Neuronal stem cell (in vitro differentiated cells): ENCODE results near the gene EVL.

Experiments
- DNase-seq: peaks from one replicate; pipeline ENCODE4 v3.0.0-alpha.2; 2013; ENCODE audit warnings: low spot score
- H2AFZ ChIP-seq: one replicate; pipeline ENCODE4 v1.6.1; 2013; ENCODE audit warnings: mild to moderate bottlenecking, low read length, inconsistent platforms
- H2AK5ac ChIP-seq: 2 replicates; pipeline ENCODE4 v1.6.1; 2013; ENCODE audit warnings: low read depth, mild to moderate bottlenecking, inconsistent platforms, low read length, moderate library complexity, mixed read lengths
- H2BK120ac ChIP-seq: 2 replicates; pipeline ENCODE4 v1.6.1; 2013; ENCODE audit warnings: low read depth, mild to moderate bottlenecking, inconsistent platforms, low read length, moderate library complexity, mixed read lengths
- H2BK12ac ChIP-seq: one replicate; pipeline ENCODE4 v1.6.1; 2013; ENCODE audit warnings: low read length, inconsistent platforms
- H2BK15ac ChIP-seq: 2 replicates; pipeline ENCODE4 v1.6.1; 2013; ENCODE audit warnings: mild to moderate bottlenecking, low read length, inconsistent platforms, mixed read lengths
- H2BK5ac ChIP-seq: one replicate; pipeline ENCODE4 v1.6.1; 2013; ENCODE audit warnings: inconsistent platforms, mild to moderate bottlenecking, low read length, moderate library complexity
- H3K14ac ChIP-seq: one replicate; pipeline ENCODE4 v1.6.1; 2013; ENCODE audit warnings: low read length, inconsistent platforms
- H3K18ac ChIP-seq: 2 replicates; pipeline ENCODE4 v1.6.1; 2013; ENCODE audit warnings: low read length, inconsistent platforms
- H3K23ac ChIP-seq: 2 replicates; pipeline ENCODE4 v1.6.1; 2013; ENCODE audit warnings: low read depth, mild to moderate bottlenecking, mixed read lengths, low read length, inconsistent platforms; ENCODE audit not compliant: poor library complexity
- H3K27ac ChIP-seq: replicated peaks from 3 replicates; pipeline ENCODE4 v1.5.1; 2013; ENCODE audit warnings: low read length, inconsistent platforms
- H3K27me3 ChIP-seq, 3 experiments: 2 replicates each; pipeline ENCODE4 v1.6.1; 2013; ENCODE audit warnings: low read length in 3 of 3, mild to moderate bottlenecking in 2 of 3, inconsistent platforms in 1 of 3, low read depth in 1 of 3, mixed read lengths in 1 of 3, moderate library complexity in 1 of 3; ENCODE audit not compliant: control insufficient read depth in 3 of 3, insufficient read depth in 3 of 3
- H3K36me3 ChIP-seq, 2 donors: replicated peaks in 1 of 2; 2 replicates each; pipeline ENCODE4 v1.6.1; 2013; ENCODE audit warnings: low read length in 2 of 2; ENCODE audit not compliant: control insufficient read depth in 2 of 2, insufficient read depth in 2 of 2
- H3K4ac ChIP-seq: 2 replicates; pipeline ENCODE4 v1.6.1; 2013; ENCODE audit warnings: inconsistent platforms, mild to moderate bottlenecking, low read length, moderate library complexity
- H3K4me1 ChIP-seq, 2 donors: 1 replicate in 1 of 2; 2 replicates in 1 of 2; pipeline ENCODE4 v1.6.1; 2013; ENCODE audit warnings: low read length in 2 of 2, low read depth in 1 of 2; ENCODE audit not compliant: control insufficient read depth in 2 of 2, insufficient read depth in 1 of 2
- H3K4me2 ChIP-seq: one replicate; pipeline ENCODE4 v1.6.1; 2013; ENCODE audit warnings: mild to moderate bottlenecking, low read length, inconsistent platforms; ENCODE audit not compliant: insufficient read depth, poor library complexity, severe bottlenecking
- H3K4me3 ChIP-seq, 2 donors: 2 replicates each; pipeline ENCODE4 v1.5.1; 2013; ENCODE audit warnings: low read length in 2 of 2, mild to moderate bottlenecking in 2 of 2, inconsistent platforms in 1 of 2, moderate library complexity in 1 of 2
- H3K79me1 ChIP-seq: one replicate; pipeline ENCODE4 v1.6.1; 2013; ENCODE audit warnings: low read depth, mild to moderate bottlenecking, inconsistent platforms, low read length, moderate library complexity
- H3K9ac ChIP-seq: one replicate; pipeline ENCODE4 v1.6.1; 2013; ENCODE audit warnings: mild to moderate bottlenecking, low read depth, low read length, inconsistent platforms; ENCODE audit not compliant: poor library complexity
- H3K9me3 ChIP-seq, 2 donors: replicated peaks in 1 of 2; 2 replicates each; pipeline versions ENCODE3 to v1.6.1; 2013; ENCODE audit warnings: low read length in 2 of 2, mild to moderate bottlenecking in 2 of 2, inconsistent platforms in 1 of 2, low read depth in 1 of 2, mixed read lengths in 1 of 2, moderate library complexity in 1 of 2; ENCODE audit not compliant: control insufficient read depth in 2 of 2, insufficient read depth in 1 of 2
- H4K8ac ChIP-seq: one replicate; pipeline ENCODE4 v1.6.1; 2013; ENCODE audit warnings: low read depth, mild to moderate bottlenecking, inconsistent platforms, low read length, moderate library complexity
- H4K91ac ChIP-seq: one replicate; pipeline ENCODE4 v1.6.1; 2013; ENCODE audit warnings: low read length, low read depth, mild to moderate bottlenecking, inconsistent platforms; ENCODE audit not compliant: poor library complexity
- WGBS, 2 donors: extraction: QIAGEN DNeasy Blood & Tissue Kit; methylation state at CpG; one replicate each; pipeline ENCODE4 v1.1.7; 2013; ENCODE audit warnings: missing lambda C conversion rate in 2 of 2, mixed read lengths in 1 of 2; ENCODE audit not compliant: insufficient read length in 2 of 2, insufficient replicate concordance in 1 of 2; ENCODE audit errors: extremely low coverage in 2 of 2; 5-methylcytosine and 5-hydroxymethylcytosine counted together

EVL gene

DNA sequence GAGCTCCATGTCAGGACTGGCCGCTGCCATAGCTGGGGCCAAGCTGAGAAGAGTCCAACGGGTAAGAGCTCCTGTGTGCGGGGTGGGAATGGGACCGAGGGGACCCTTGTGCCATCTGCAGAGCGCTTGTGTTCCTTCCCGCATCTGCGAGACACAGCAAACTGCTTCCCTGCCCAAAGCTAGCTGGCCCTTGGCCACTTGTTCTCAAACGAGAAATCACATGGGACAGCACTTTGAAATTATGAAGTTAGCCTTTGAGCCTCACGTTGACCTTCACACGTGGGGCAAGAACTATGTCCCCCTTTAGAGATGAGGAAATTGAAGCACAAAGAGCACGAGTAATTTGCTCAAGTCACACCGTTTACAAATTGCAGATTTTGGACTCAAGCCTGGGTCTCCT is 63.5 kb downstream of the EVL start:
- H2BK5ac ChIP-seq = no peak overlapping the region
- H3K79me1 ChIP-seq = peaks cover 2% of the 10 kb centered on the region

DNA sequence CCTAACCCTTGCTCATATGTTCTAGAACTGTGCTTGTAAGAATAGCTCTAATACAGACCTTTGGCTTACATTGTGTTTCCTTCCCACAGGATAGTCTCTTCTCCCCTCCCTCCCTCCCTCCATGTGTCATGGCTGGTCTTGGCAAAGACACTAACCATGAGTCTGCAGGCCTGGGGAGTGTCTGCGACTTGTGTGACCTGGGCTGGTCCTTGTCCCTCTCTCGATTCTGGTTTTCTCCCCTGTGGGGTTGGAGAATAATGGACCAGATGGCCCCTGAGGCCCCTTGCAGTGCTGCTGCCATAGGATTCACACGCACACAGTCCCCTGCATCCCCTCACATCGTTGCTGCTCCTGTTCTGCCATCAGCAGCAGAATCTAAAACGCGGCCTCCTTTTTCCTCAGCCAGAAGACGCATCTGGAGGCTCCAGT is 64.0 kb downstream of the EVL start:
- H2BK12ac ChIP-seq = no peak overlapping the region
- H3K4me2 ChIP-seq = no peak overlapping the region
- H3K36me3 ChIP-seq = peaks cover 34 to 97% of the 10 kb centered on the region in 2 donors
- no peak overlapping the region for H2BK120ac ChIP-seq
- no peak overlapping the region for H2AFZ ChIP-seq
- H3K9me3 ChIP-seq = no peaks in the 10 kb centered on the region
- H3K23ac ChIP-seq = peak overlapping the region; percentile 19
- H3K27ac ChIP-seq = no peak overlapping the region
- no peak overlapping the region for H3K18ac ChIP-seq
- DNase-seq = no peak
- H2BK15ac ChIP-seq = no peak overlapping the region
- no peak overlapping the region for H3K9ac ChIP-seq
- H3K79me1 ChIP-seq = peaks cover 2% of the 10 kb centered on the region
- no peak overlapping the region for H3K4me3 ChIP-seq
- H2BK5ac ChIP-seq = no peak overlapping the region
- no peak overlapping the region for H3K4ac ChIP-seq
- H4K8ac ChIP-seq = no peak overlapping the region
- no peak overlapping the region for H4K91ac ChIP-seq
- H3K27me3 ChIP-seq = peaks cover 0 to 2% (median 0%) of the 10 kb centered on the region in 3 experiments
- WGBS, 2 donors = no CpG with 5 or more reads among the region's 7 CpGs
- H2AK5ac ChIP-seq = no peak overlapping the region
- H3K4me1 ChIP-seq = no peaks in the 10 kb centered on the region
- no peak overlapping the region for H3K14ac ChIP-seq

More for the DNA sequence above, 63.5 kb downstream of the EVL start:
- H3K23ac ChIP-seq = no peak overlapping the region
- H2BK12ac ChIP-seq = no peak overlapping the region
- no peak overlapping the region for H3K27ac ChIP-seq
- H2BK15ac ChIP-seq = no peak overlapping the region
- peaks cover 0 to 2% (median 0%) of the 10 kb centered on the region in 3 experiments for H3K27me3 ChIP-seq
- no peak overlapping the region for H3K4me3 ChIP-seq
- H2BK120ac ChIP-seq = no peak overlapping the region
- H2AK5ac ChIP-seq = no peak overlapping the region
- no peak overlapping the region for H3K4ac ChIP-seq
- H4K91ac ChIP-seq = no peak overlapping the region
- no peak overlapping the region for H3K9ac ChIP-seq
- H3K18ac ChIP-seq = no peak overlapping the region
- H3K4me2 ChIP-seq = no peak overlapping the region
- H3K4me1 ChIP-seq = no peaks in the 10 kb centered on the region
- no peak overlapping the region for H4K8ac ChIP-seq
- H3K9me3 ChIP-seq = no peaks in the 10 kb centered on the region
- no peak overlapping the region for H3K14ac ChIP-seq
- WGBS, 2 donors = no CpG with 5 or more reads among the region's 12 CpGs
- peaks cover 37 to 98% of the 10 kb centered on the region in 2 donors for H3K36me3 ChIP-seq
- no peak overlapping the region for H2AFZ ChIP-seq
- DNase-seq = no peak

DNA sequence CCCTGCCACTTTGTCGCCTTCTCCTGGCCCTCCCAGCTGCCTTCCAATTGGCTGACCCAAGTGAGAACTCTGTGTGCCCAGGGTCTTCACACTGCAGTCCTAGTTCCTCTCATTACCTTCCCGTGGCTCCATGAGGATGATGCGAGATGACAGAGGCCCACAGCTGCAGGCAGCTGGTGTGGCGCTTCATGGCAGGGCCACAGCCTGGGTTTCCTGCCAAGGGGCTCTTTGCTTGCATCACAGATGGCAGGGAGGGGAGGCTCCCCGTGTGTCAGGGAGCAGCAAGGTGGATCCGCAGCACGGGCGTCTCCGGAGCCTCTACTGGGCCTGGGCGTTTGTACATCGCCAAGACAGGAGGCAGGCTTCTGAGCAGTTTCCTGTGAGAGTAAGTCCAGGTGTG is 65.3 kb downstream of the EVL start:
- Histone ChIP-seq H2BK120ac (no peak overlapping the region), H4K91ac (no peak overlapping the region), H2BK12ac (no peak overlapping the region), H3K9ac (no peak overlapping the region), H3K23ac (peak overlapping the region; percentile 21), H3K4me2 (no peak overlapping the region), H3K14ac (no peak overlapping the region), H3K4me1 (no peaks in the 10 kb centered on the region), H3K79me1 (no peaks in the 10 kb centered on the region), H2BK5ac (no peak overlapping the region), H3K27me3 (peaks cover 0 to 2% (median 0%) of the 10 kb centered on the region in 3 experiments), H3K18ac (no peak overlapping the region), H2BK15ac (no peak overlapping the region), H4K8ac (no peak overlapping the region), H2AK5ac (no peak overlapping the region), H3K27ac (no peak overlapping the region), H3K4me3 (no peak overlapping the region), H2AFZ (no peak overlapping the region), H3K9me3 (no peaks in the 10 kb centered on the region), H3K4ac (no peak overlapping the region), H3K36me3 (peaks cover 33 to 97% of the 10 kb centered on the region in 2 donors)
- no CpG with 5 or more reads among the region's 11 CpGs for WGBS, 2 donors
- DNase-seq = no peak

DNA sequence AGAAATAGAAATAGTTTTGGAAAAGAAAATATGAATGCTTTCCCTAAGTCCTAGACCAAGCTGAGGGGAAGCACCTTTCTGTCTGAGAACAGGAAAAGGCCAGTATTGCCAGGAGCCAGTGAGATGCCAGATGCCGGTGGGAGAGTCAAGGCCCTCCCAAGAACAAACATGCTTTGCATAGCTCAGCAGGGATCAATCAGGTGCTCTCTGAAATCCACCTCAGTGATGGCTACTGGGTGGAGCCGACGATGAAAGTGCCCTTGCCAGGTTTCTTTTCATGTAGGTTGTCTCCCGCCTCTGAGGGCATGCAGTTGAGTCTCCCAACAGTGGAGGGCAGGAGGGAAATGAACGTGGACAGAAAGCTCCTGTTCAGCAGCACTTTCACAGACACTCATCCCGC is 66.0 kb downstream of the EVL start:
- Histone ChIP-seq H3K4me1 (no peaks in the 10 kb centered on the region), H2BK12ac (no peak overlapping the region)
- no peak for DNase-seq

More for the DNA sequence above, 66.0 kb downstream of the EVL start:
- Histone ChIP-seq H3K4me2 (no peak overlapping the region), H3K27ac (no peak overlapping the region), H2BK5ac (no peak overlapping the region), H4K91ac (no peak overlapping the region), H2AFZ (no peak overlapping the region), H3K4ac (no peak overlapping the region), H3K36me3 (peaks cover 33 to 96% of the 10 kb centered on the region in 2 donors), H3K9ac (no peak overlapping the region), H3K23ac (no peak overlapping the region), H2BK120ac (no peak overlapping the region), H3K27me3 (peaks cover 0 to 2% (median 0%) of the 10 kb centered on the region in 3 experiments), H2AK5ac (no peak overlapping the region), H3K79me1 (no peaks in the 10 kb centered on the region), H4K8ac (no peak overlapping the region), H3K4me3 (no peak overlapping the region), H2BK15ac (no peak overlapping the region), H3K18ac (no peak overlapping the region), H3K9me3 (no peaks in the 10 kb centered on the region), H3K14ac (no peak overlapping the region)
- WGBS, 2 donors = no CpG with 5 or more reads among the region's 6 CpGs
